ENCODE data around the gene SLC2A2. TPM values are rescaled to one million over a fixed set of nuclear protein-coding genes. Genes with fewer than 3 reads are reported as not detected.

The SLC2A2 gene
- not detected for total RNA-seq
- long read RNA-seq = 0 reads

- no peak for DNase-seq (ENCODE audit: low spot score)
- intact Hi-C loops (cut with DNase I) = loop anchor here (5.0 kb wide), 1 partner anchor 59 kb away; no protein-coding TSS in a partner anchor
These were observed at the start of gene SLC2A2 for GRCh38 chr3:171026597-171027293. Gene SLC2A2 (minus strand): TSS chr3:171026720. CDS start chr3:171026670, 50 bp downstream.

- DNase-seq (ENCODE audit: low spot score) = no peak
These were observed 45.9 kb upstream of the SLC2A2 start for GRCh38 chr3:171072432-171072831.

GRCh38 chr3:171068658-171069057 lies 42.1 kb upstream of the SLC2A2 start:
- no peak for DNase-seq (ENCODE audit: low spot score)
- intact Hi-C loops (cut with DNase I) = no loop called here

More at GRCh38 chr3:171072432-171072831, 45.9 kb upstream of the SLC2A2 start:
- intact Hi-C loops (cut with DNase I) = no loop called here

GRCh38 chr3:171066206-171066605 lies 39.7 kb upstream of the SLC2A2 start:
- no peak for DNase-seq (ENCODE audit: low spot score)
- intact Hi-C loops (cut with DNase I) = no loop called here

GRCh38 chr3:171065732-171066131 lies 39.2 kb upstream of the SLC2A2 start:
- no peak for DNase-seq (ENCODE audit: low spot score)
- intact Hi-C loops (cut with DNase I) = no loop called here

GRCh38 chr3:171064461-171064860 lies 37.9 kb upstream of the SLC2A2 start:
- intact Hi-C loops (cut with DNase I) = no loop called here
- no peak for DNase-seq (ENCODE audit: low spot score)

GRCh38 chr3:171061749-171062148 lies 35.2 kb upstream of the SLC2A2 start:
- intact Hi-C loops (cut with DNase I) = no loop called here
- DNase-seq (ENCODE audit: low spot score) = no peak

- no peak for DNase-seq (ENCODE audit: low spot score)
- intact Hi-C loops (cut with DNase I) = no loop called here
These were observed 33.5 kb upstream of the SLC2A2 start for GRCh38 chr3:171059978-171060377.

- no peak for DNase-seq (ENCODE audit: low spot score)
- intact Hi-C loops (cut with DNase I) = no loop called here
These were observed 32.5 kb upstream of the SLC2A2 start for GRCh38 chr3:171058873-171059603.

- no peak for DNase-seq (ENCODE audit: low spot score)
- intact Hi-C loops (cut with DNase I) = no loop called here
These were observed 31.5 kb upstream of the SLC2A2 start for GRCh38 chr3:171058058-171058457.

GRCh38 chr3:171057072-171057471 lies 30.6 kb upstream of the SLC2A2 start:
- intact Hi-C loops (cut with DNase I) = no loop called here
- DNase-seq (ENCODE audit: low spot score) = no peak

GRCh38 chr3:171056528-171056927 lies 30.0 kb upstream of the SLC2A2 start:
- no peak for DNase-seq (ENCODE audit: low spot score)
- intact Hi-C loops (cut with DNase I) = no loop called here

- DNase-seq (ENCODE audit: low spot score) = no peak
- intact Hi-C loops (cut with DNase I) = no loop called here
These were observed 29.0 kb upstream of the SLC2A2 start for GRCh38 chr3:171055336-171056178.

GRCh38 chr3:171054921-171055320 lies 28.4 kb upstream of the SLC2A2 start:
- no peak for DNase-seq (ENCODE audit: low spot score)
- intact Hi-C loops (cut with DNase I) = no loop called here

GRCh38 chr3:171054231-171054630 lies 27.7 kb upstream of the SLC2A2 start:
- no peak for DNase-seq (ENCODE audit: low spot score)
- intact Hi-C loops (cut with DNase I) = no loop called here

GRCh38 chr3:171049861-171050444 lies 23.4 kb upstream of the SLC2A2 start:
- intact Hi-C loops (cut with DNase I) = loop anchor here (5.0 kb wide), 1 partner anchor 517 kb away; no protein-coding TSS in a partner anchor
- DNase-seq (ENCODE audit: low spot score) = no peak

- DNase-seq (ENCODE audit: low spot score) = no peak
- intact Hi-C loops (cut with DNase I) = loop anchor here (5.0 kb wide), 1 partner anchor 521 kb away; no protein-coding TSS in a partner anchor
These were observed 20.2 kb upstream of the SLC2A2 start for GRCh38 chr3:171046760-171047159.

- DNase-seq (ENCODE audit: low spot score) = no peak
- intact Hi-C loops (cut with DNase I) = loop anchor here (5.0 kb wide), 1 partner anchor 522 kb away; no protein-coding TSS in a partner anchor
These were observed 18.6 kb upstream of the SLC2A2 start for GRCh38 chr3:171044835-171045793.

Data from cardiac septum (tissue), 1 donor.